HEK293 (cell line): ENCODE data around the gene LYZL1.

Experiments
- AEBP2 ChIP-seq: fragments of 450-650 bp; formaldehyde crosslinking; IDR thresholded peaks from 2 replicates; pipeline ENCODE4 v1.5.1; 2016; ENCODE audit warnings: missing biosample characterization, missing genetic modification characterization, borderline replicate concordance
- EGR2 ChIP-seq: fragments of 450-650 bp; formaldehyde crosslinking; IDR thresholded peaks from 2 replicates; pipeline ENCODE4 v1.5.1; 2016; ENCODE audit warnings: low read depth, missing biosample characterization, missing genetic modification characterization
- HOXC10 ChIP-seq: sonication (generic); formaldehyde crosslinking; IDR thresholded peaks from 2 replicates; pipeline ENCODE4 v1.8.1; 2023; ENCODE audit warnings: mild to moderate bottlenecking, missing genetic modification reagents
- KLF16 ChIP-seq: fragments of 450-650 bp; formaldehyde crosslinking; IDR thresholded peaks from 2 replicates; pipeline ENCODE4 v1.5.1; 2017; ENCODE audit warnings: missing biosample characterization, missing genetic modification characterization
- KLF9 ChIP-seq: fragments of 450-650 bp; formaldehyde crosslinking; IDR thresholded peaks from 2 replicates; pipeline ENCODE4 v1.5.1; 2016; ENCODE audit warnings: missing biosample characterization, missing genetic modification characterization, low read depth
- PRDM2 ChIP-seq: fragments of 450-650 bp; formaldehyde crosslinking; IDR thresholded peaks from 2 replicates; pipeline ENCODE4 v1.5.1; 2016; ENCODE audit warnings: missing biosample characterization, missing genetic modification characterization, borderline replicate concordance
- SCRT2 ChIP-seq: fragments of 450-650 bp; formaldehyde crosslinking; IDR thresholded peaks from 2 replicates; pipeline ENCODE4 v1.5.1; 2016; ENCODE audit warnings: missing biosample characterization, missing genetic modification characterization
- SP2 ChIP-seq: fragments of 450-650 bp; formaldehyde crosslinking; IDR thresholded peaks from 2 replicates; pipeline ENCODE4 v1.5.1; 2016; ENCODE audit warnings: missing biosample characterization, missing genetic modification characterization
- TCF7L2 ChIP-seq: IDR thresholded peaks from 2 replicates; pipeline ENCODE4 v1.6.1; 2011; ENCODE audit warnings: low read depth, mild to moderate bottlenecking, inconsistent platforms, low read length, moderate library complexity, borderline replicate concordance
- TSHZ1 ChIP-seq: fragments of 450-650 bp; formaldehyde crosslinking; IDR thresholded peaks from 2 replicates; pipeline ENCODE4 v1.5.1; 2016; ENCODE audit warnings: missing biosample characterization, missing genetic modification characterization, borderline replicate concordance
- ZFP69B ChIP-seq: fragments of 450-650 bp; formaldehyde crosslinking; IDR thresholded peaks from 2 replicates; pipeline ENCODE4 v1.5.1; 2016; ENCODE audit warnings: missing biosample characterization, missing genetic modification characterization
- ZNF10 ChIP-seq: fragments of 450-650 bp; formaldehyde crosslinking; IDR thresholded peaks from 2 replicates; pipeline ENCODE4 v1.5.1; 2017; ENCODE audit warnings: missing biosample characterization, missing genetic modification characterization
- ZNF114 ChIP-seq: fragments of 450-650 bp; formaldehyde crosslinking; IDR thresholded peaks from 2 replicates; pipeline ENCODE4 v1.5.0; 2017; ENCODE audit warnings: missing biosample characterization, missing genetic modification characterization
- ZNF146 ChIP-seq: fragments of 450-650 bp; formaldehyde crosslinking; IDR thresholded peaks from 2 replicates; pipeline ENCODE4 v1.5.1; 2016; ENCODE audit warnings: missing biosample characterization, missing genetic modification characterization
- ZNF211 ChIP-seq: fragments of 450-650 bp; formaldehyde crosslinking; IDR thresholded peaks from 2 replicates; pipeline ENCODE4 v1.5.1; 2016; ENCODE audit warnings: low read depth, missing biosample characterization, missing genetic modification characterization
- ZNF24 ChIP-seq: fragments of 450-650 bp; formaldehyde crosslinking; IDR thresholded peaks from 2 replicates; pipeline ENCODE4 v1.5.1; 2016; ENCODE audit warnings: missing biosample characterization, missing genetic modification characterization
- ZNF518A ChIP-seq: fragments of 450-650 bp; formaldehyde crosslinking; conservative IDR thresholded peaks from 2 replicates; pipeline ENCODE4 v1.5.1; 2016; ENCODE audit warnings: low read depth, missing biosample characterization, missing genetic modification characterization
- ZNF549 ChIP-seq: fragments of 450-650 bp; IDR thresholded peaks from 2 replicates; pipeline ENCODE4 v1.5.1; 2018; ENCODE audit warnings: missing biosample characterization, missing genetic modification characterization, mild to moderate bottlenecking, inconsistent platforms, moderate library complexity
- ZNF555 ChIP-seq: fragments of 450-650 bp; formaldehyde crosslinking; conservative IDR thresholded peaks from 2 replicates; pipeline ENCODE4 v1.5.1; 2017; ENCODE audit warnings: missing biosample characterization, mild to moderate bottlenecking, missing genetic modification characterization, inconsistent platforms
- ZNF624 ChIP-seq: fragments of 450-650 bp; formaldehyde crosslinking; IDR thresholded peaks from 2 replicates; pipeline ENCODE4 v1.5.1; 2017; ENCODE audit warnings: missing biosample characterization, missing genetic modification characterization
- ZNF707 ChIP-seq: fragments of 450-650 bp; formaldehyde crosslinking; IDR thresholded peaks from 2 replicates; pipeline ENCODE4 v1.5.1; 2016; ENCODE audit warnings: missing biosample characterization, missing genetic modification characterization
- ZNF776 ChIP-seq: fragments of 450-650 bp; formaldehyde crosslinking; IDR thresholded peaks from 2 replicates; pipeline ENCODE4 v1.5.0; 2017; ENCODE audit warnings: missing biosample characterization, missing genetic modification characterization, borderline replicate concordance
- ZNF837 ChIP-seq: fragments of 450-650 bp; formaldehyde crosslinking; IDR thresholded peaks from 2 replicates; pipeline ENCODE4 v1.5.1; 2016; ENCODE audit warnings: missing biosample characterization, missing genetic modification characterization
- ZSCAN4 ChIP-seq: fragments of 450-650 bp; formaldehyde crosslinking; IDR thresholded peaks from 2 replicates; pipeline ENCODE4 v1.5.1; 2017; ENCODE audit warnings: missing biosample characterization, missing genetic modification characterization

Gene LYZL1

GRCh38 chr10:29273478-29273877, 15.4 kb upstream of the LYZL1 start (continued):
- no peak for TF ChIP-seq ZNF24 (tag by site-specific recombination)
- no peak for TF ChIP-seq ZNF555 (tag by site-specific recombination)
- TF ChIP-seq SCRT2, result peak; percentile 75
- TF ChIP-seq ZNF776 (tag by site-specific recombination), result no peak
- no peak for TF ChIP-seq ZNF114 (tag by site-specific recombination)
- no peak for TF ChIP-seq TCF7L2
- 0 out of 2 replicates have a peak, but pooled peaks have one; percentile 8 for TF ChIP-seq EGR2
- TF ChIP-seq SP2 (tag by site-specific recombination), result no peak
- TF ChIP-seq ZSCAN4, result no peak
- TF ChIP-seq ZNF146 (tag by site-specific recombination), result no peak
- TF ChIP-seq ZNF518A (tag by site-specific recombination), result no peak
- TF ChIP-seq ZNF211 (tag by site-specific recombination), result no peak
- TF ChIP-seq TSHZ1 (tag by site-specific recombination), result no peak
- no peak for TF ChIP-seq ZNF10
- no peak for TF ChIP-seq ZNF707
- no peak for TF ChIP-seq ZFP69B (tag by site-specific recombination)
- no peak for TF ChIP-seq ZNF549 (tag by site-specific recombination)
- TF ChIP-seq KLF16 (tag by site-specific recombination), result no peak
- no peak for TF ChIP-seq ZNF624
- no peak for TF ChIP-seq PRDM2 (tag by site-specific recombination)
- no peak for TF ChIP-seq HOXC10
- TF ChIP-seq KLF9 (tag by site-specific recombination), result no peak
- no peak for TF ChIP-seq AEBP2
- no peak for TF ChIP-seq ZNF837 (tag by site-specific recombination)
